T-helper 1 cell treated with Interleukin-12 subunit alpha and Interleukin-12 subunit beta and Interleukin-4 antibody, amounts not matched to agents 30 μg/mL and 1 μg/mL, for 36 hours (primary cell): ENCODE measurements around the gene PCDHGA5.
A peak's percentile ranks its signal among the peaks of the same experiment; 100 is the strongest.
"Not testable (repeated sequence)": the region's sequence is repeated elsewhere in the genome, so short reads cannot be mapped to it uniquely, and the experiment has no call there.

Source experiments
- H3K27ac Mint-ChIP-seq: one replicate; pipeline ENCODE4 v1.8.0; 2021; ENCODE audit warnings: mild to moderate bottlenecking, mixed read lengths
- H3K27me3 Mint-ChIP-seq: one replicate; pipeline ENCODE4 v1.8.0; 2021; ENCODE audit warnings: low read depth, mixed read lengths
- H3K36me3 Mint-ChIP-seq: one replicate; pipeline ENCODE4 v1.8.0; 2021; ENCODE audit warnings: low read depth, mixed read lengths
- H3K4me1 Mint-ChIP-seq: one replicate; pipeline ENCODE4 v1.8.0; 2021; ENCODE audit warnings: low read depth, mixed read lengths
- H3K4me3 Mint-ChIP-seq: one replicate; pipeline ENCODE4 v1.8.0; 2021; ENCODE audit warnings: mild to moderate bottlenecking, moderate library complexity, mixed read lengths
- H3K9me3 Mint-ChIP-seq: one replicate; pipeline ENCODE4 v1.8.0; 2021; ENCODE audit warnings: mixed read lengths

Gene PCDHGA5

GRCh38 chr5:141411575-141411974 lies 47.6 kb downstream of the PCDHGA5 start:
- Mint-ChIP-seq H3K4me1 (peaks cover 16% of the 10 kb centered on the region), H3K4me3 (no peak overlapping the region), H3K27me3 (peaks cover 62% of the 10 kb centered on the region), H3K36me3 (peaks cover 15% of the 10 kb centered on the region), H3K27ac (no peak overlapping the region), H3K9me3 (peaks cover 21% of the 10 kb centered on the region)

DNA sequence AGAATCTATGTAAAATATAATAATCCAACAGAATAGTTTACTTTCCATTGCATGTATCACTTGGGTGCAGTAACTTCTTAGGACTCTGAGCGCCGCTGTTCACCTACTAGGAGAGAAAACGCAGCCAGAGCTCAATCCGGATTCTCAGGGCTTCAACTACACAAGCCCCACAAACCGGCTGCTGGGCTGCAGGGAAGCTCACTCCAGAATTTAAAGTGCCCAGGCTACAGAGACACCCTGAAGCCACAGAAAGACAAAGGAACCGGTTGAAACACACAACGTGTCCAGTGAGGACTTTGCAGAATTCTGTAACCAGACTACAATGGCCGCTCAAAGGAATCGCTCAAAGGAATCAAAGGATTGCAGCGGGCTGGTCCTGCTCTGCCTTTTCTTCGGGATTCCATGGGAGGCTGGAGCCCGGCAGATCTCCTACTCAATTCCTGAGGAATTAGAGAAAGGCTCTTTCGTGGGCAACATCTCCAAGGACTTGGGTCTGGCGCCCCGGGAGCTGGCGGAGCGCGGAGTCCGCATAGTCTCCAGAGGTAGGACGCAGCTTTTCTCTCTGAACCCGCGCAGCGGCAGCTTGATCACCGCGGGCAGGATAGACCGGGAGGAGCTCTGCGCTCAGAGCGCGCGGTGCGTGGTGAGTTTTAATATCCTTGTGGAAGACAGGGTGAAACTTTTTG lies 49.0 kb downstream of the PCDHGA5 start, which contains the start of gene PCDHGA10:
Gene PCDHGA10, plus strand, starts transcription at position 134 of the 686 bp plus-strand sequence. Its CDS starts 189 bp downstream, at position 323.
- peaks cover 67% of the 10 kb centered on the region for H3K27me3 Mint-ChIP-seq
- peaks cover 20% of the 10 kb centered on the region for H3K4me1 Mint-ChIP-seq
- H3K4me3 Mint-ChIP-seq: peak within 1 kb of the TSS; percentile 82
- H3K9me3 Mint-ChIP-seq: peaks cover 24% of the 10 kb centered on the region
- H3K27ac Mint-ChIP-seq: peak within 1 kb of the TSS; percentile 4
- peaks cover 15% of the 10 kb centered on the region for H3K36me3 Mint-ChIP-seq

DNA sequence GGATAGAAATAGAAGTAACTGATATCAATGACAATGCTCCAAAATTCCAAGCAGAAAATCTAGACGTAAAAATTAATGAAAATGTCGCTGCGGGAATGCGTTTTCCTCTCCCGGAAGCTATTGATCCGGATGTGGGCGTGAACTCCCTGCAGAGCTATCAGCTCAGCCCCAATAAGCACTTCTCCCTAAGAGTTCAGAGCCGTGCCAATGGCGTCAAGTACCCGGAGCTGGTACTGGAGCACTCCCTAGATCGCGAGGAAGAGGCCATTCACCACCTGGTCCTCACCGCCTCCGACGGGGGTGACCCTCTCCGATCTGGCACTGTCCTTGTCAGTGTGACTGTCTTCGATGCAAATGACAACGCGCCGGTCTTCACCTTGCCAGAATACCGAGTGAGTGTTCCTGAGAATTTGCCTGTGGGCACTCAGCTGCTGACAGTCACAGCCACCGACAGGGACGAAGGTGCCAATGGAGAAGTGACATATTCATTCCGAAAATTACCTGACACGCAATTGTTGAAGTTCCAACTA lies 49.6 kb downstream of the PCDHGA5 start:
- peak overlapping the region; percentile 4 for H3K27ac Mint-ChIP-seq
- peaks cover 26% of the 10 kb centered on the region for H3K9me3 Mint-ChIP-seq
- H3K36me3 Mint-ChIP-seq: peaks cover 13% of the 10 kb centered on the region
- H3K4me3 Mint-ChIP-seq: peak overlapping the region; percentile 82
- peaks cover 17% of the 10 kb centered on the region for H3K4me1 Mint-ChIP-seq
- peaks cover 67% of the 10 kb centered on the region for H3K27me3 Mint-ChIP-seq

DNA sequence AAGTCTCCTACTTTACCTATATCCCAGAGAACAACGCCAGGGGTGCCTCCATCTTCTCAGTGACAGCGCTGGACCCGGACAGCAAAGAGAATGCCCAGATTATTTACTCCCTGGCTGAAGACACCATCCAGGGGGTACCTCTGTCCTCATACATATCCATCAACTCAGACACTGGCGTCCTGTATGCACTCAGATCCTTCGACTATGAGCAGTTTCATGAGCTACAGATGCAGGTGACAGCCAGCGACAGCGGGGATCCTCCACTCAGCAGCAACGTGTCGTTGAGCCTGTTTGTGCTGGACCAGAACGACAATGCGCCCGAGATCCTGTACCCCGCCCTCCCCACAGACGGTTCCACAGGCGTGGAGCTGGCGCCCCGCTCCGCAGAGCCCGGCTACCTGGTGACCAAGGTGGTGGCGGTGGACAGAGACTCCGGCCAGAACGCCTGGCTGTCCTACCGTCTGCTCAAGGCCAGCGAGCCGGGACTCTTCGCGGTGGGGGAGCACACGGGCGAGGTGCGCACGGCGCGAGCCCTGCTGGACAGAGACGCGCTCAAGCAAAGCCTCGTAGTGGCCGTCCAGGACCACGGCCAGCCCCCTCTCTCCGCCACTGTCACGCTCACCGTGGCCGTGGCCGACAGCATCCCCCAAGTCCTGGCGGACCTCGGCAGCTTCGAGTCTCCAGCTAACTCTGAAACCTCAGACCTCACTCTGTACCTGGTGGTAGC lies 50.7 kb downstream of the PCDHGA5 start:
- Mint-ChIP-seq H3K4me3 (peak overlapping the region; percentile 7), H3K9me3 (peaks cover 23% of the 10 kb centered on the region), H3K27ac (peak overlapping the region; percentile 13), H3K4me1 (peaks cover 14% of the 10 kb centered on the region), H3K27me3 (peaks cover 65% of the 10 kb centered on the region)
- not testable (repeated sequence) for H3K36me3 Mint-ChIP-seq

GRCh38 chr5:141415275-141415618 lies 51.3 kb downstream of the PCDHGA5 start:
- H3K4me1 Mint-ChIP-seq: peaks cover 14% of the 10 kb centered on the region
- not testable (repeated sequence) for H3K27ac Mint-ChIP-seq, H3K36me3 Mint-ChIP-seq
- peaks cover 66% of the 10 kb centered on the region for H3K27me3 Mint-ChIP-seq
- H3K4me3 Mint-ChIP-seq: peak overlapping the region; percentile 14
- H3K9me3 Mint-ChIP-seq: peaks cover 24% of the 10 kb centered on the region
